Smooth muscle cell (in vitro differentiated cells): ENCODE data around the gene ALG11. TPM values are rescaled to one million over a fixed set of nuclear protein-coding genes. Genes with fewer than 3 reads are reported as not detected.

Experiments
- DNase-seq: peaks from one replicate; lab custom pipeline; 2025; ENCODE audit not compliant: unreplicated experiment; lab: John Stamatoyannopoulos, UW
- H2AFZ ChIP-seq: fragments of 200-600 bp; sonication (generic); 2 replicates; pipeline ENCODE4 v1.6.0; 2016; ENCODE audit warnings: antibody characterized with exemption, low read depth, mild to moderate bottlenecking
- H3F3A ChIP-seq: fragments of 200-600 bp; sonication (generic); 2 replicates; pipeline ENCODE4 v1.6.0; 2017; ENCODE audit warnings: antibody characterized with exemption, low read depth
- H3K27ac ChIP-seq: fragments of 200-600 bp; sonication (generic); 2 replicates; pipeline ENCODE4 v1.5.1; 2016; ENCODE audit warnings: low read depth, mild to moderate bottlenecking
- H3K27me3 ChIP-seq: fragments of 200-600 bp; sonication (generic); 2 replicates; pipeline ENCODE4 v1.6.1; 2016; ENCODE audit warnings: low read depth, mild to moderate bottlenecking
- H3K36me3 ChIP-seq: fragments of 200-600 bp; sonication (generic); 2 replicates; pipeline ENCODE4 v1.5.1; 2016; ENCODE audit warnings: low read depth
- H3K4me1 ChIP-seq: fragments of 200-600 bp; sonication (generic); 2 replicates; pipeline ENCODE4 v1.5.1; 2016; ENCODE audit warnings: low read depth
- H3K4me2 ChIP-seq: fragments of 200-600 bp; sonication (generic); 2 replicates; pipeline ENCODE4 v1.6.0; 2016; ENCODE audit warnings: mild to moderate bottlenecking
- H3K4me3 ChIP-seq: fragments of 200-600 bp; sonication (generic); 2 replicates; pipeline ENCODE4 v1.5.1; 2016; ENCODE audit warnings: mild to moderate bottlenecking
- H3K79me2 ChIP-seq: fragments of 200-600 bp; sonication (generic); 2 replicates; pipeline ENCODE4 v1.6.0; 2016; ENCODE audit warnings: low read depth, mild to moderate bottlenecking
- H3K9ac ChIP-seq: fragments of 200-600 bp; sonication (generic); 2 replicates; pipeline ENCODE4 v1.6.0; 2016; ENCODE audit warnings: low read depth
- H3K9me3 ChIP-seq: fragments of 200-600 bp; sonication (generic); replicated peaks from 2 replicates; pipeline ENCODE4 v1.5.1; 2016; ENCODE audit warnings: low read depth
- H4K20me1 ChIP-seq: fragments of 200-600 bp; sonication (generic); 2 replicates; pipeline ENCODE4 v1.6.0; 2016; ENCODE audit warnings: low read depth
- WGBS: methylation state at CpG from one replicate; pipeline ENCODE4 v1.1.7; 2016; ENCODE audit warnings: low lambda C conversion rate; 5-methylcytosine and 5-hydroxymethylcytosine counted together
- polyA plus RNA-seq: library from polyadenylated mRNA; unstranded; fragments of >200 nt; fragmentation: Nextera tagmentation; extraction: Ambion mirVana; gene quantifications from 2 replicates; pipeline ENCODE4 v1.2.1, GENCODE V29; 2016
- total RNA-seq: library from RNA; depleted of rRNA; stranded (reverse); fragments of >200 nt; gene quantifications from 2 replicates; pipeline ENCODE4 v1.2.3, GENCODE V29; 2014
- TF ChIP-seq, protein P1 (sequence below): fragments of 200-600 bp; sonication (generic); IDR thresholded peaks from 2 replicates; pipeline ENCODE4 v1.5.1; 2017; ENCODE audit warnings: borderline replicate concordance, mild to moderate bottlenecking, antibody characterized with exemption; ENCODE audit not compliant: insufficient read depth, poor library complexity, severe bottlenecking

Gene ALG11, protein sequence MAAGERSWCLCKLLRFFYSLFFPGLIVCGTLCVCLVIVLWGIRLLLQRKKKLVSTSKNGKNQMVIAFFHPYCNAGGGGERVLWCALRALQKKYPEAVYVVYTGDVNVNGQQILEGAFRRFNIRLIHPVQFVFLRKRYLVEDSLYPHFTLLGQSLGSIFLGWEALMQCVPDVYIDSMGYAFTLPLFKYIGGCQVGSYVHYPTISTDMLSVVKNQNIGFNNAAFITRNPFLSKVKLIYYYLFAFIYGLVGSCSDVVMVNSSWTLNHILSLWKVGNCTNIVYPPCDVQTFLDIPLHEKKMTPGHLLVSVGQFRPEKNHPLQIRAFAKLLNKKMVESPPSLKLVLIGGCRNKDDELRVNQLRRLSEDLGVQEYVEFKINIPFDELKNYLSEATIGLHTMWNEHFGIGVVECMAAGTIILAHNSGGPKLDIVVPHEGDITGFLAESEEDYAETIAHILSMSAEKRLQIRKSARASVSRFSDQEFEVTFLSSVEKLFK
- 28.4 and 61.3 TPM in 2 replicates for total RNA-seq
- polyA plus RNA-seq, result 26.8 and 34.7 TPM in 2 replicates

DNA sequence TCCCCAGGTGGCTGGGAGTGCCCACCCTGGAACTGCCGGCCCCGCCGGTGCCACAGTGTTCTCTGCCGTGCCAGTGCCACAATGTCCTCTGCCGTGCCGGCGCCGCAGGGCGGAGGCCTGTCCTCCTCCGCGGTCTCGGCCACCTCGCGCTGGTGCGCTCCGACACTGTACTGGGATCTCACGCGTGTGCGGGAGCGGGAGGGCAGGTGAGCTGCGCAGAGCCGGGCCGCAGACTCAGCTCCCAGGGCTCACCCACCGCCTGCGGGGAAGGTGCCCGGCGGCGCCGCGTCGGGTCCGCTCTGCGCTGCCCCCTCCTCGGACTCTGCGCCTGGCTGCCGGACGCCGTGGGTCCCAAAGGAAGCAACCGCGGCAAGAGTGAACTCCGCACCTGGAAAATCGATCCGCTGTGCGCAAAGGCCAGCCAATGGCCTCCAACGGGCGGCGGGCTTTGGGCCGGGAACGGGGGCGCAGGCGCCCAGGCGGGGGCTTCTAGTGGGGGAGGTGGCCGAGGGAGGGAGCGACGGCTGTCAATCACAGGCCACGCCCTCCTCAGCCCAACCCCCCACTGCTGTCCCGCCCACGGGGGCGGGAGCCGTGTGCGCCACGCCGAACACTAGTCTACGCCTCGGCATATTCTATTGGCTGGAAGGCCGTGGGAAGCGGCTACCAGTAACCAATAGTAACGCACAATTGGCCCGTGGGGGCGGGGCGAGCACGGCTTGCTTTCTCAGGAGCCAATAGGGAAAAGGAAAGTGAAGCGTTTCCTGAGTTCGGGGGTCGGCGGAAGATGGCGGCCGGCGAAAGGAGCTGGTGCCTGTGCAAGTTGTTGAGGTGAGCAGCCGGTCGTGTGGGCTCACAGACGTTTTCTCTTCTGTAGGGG is at the start of gene ALG11:
Gene ALG11 (plus strand): TSS at position 767 of the 880 bp plus-strand sequence. CDS start 21 bp downstream, at position 788.
- peak within 1 kb of the TSS; percentile 78 for H3K27ac ChIP-seq
- no peaks in the 10 kb centered on the region for H3K27me3 ChIP-seq
- H3F3A ChIP-seq, result no peaks in the 10 kb centered on the region
- peak within 1 kb of the TSS; percentile 99 for H3K4me2 ChIP-seq
- TF ChIP-seq, protein P1, sequence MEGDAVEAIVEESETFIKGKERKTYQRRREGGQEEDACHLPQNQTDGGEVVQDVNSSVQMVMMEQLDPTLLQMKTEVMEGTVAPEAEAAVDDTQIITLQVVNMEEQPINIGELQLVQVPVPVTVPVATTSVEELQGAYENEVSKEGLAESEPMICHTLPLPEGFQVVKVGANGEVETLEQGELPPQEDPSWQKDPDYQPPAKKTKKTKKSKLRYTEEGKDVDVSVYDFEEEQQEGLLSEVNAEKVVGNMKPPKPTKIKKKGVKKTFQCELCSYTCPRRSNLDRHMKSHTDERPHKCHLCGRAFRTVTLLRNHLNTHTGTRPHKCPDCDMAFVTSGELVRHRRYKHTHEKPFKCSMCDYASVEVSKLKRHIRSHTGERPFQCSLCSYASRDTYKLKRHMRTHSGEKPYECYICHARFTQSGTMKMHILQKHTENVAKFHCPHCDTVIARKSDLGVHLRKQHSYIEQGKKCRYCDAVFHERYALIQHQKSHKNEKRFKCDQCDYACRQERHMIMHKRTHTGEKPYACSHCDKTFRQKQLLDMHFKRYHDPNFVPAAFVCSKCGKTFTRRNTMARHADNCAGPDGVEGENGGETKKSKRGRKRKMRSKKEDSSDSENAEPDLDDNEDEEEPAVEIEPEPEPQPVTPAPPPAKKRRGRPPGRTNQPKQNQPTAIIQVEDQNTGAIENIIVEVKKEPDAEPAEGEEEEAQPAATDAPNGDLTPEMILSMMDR, result no peak
- peaks cover 97% of the 10 kb centered on the region for H3K79me2 ChIP-seq
- H3K9ac ChIP-seq, result peak within 1 kb of the TSS; percentile 92
- H2AFZ ChIP-seq, result peak within 1 kb of the TSS; percentile 93
- H4K20me1 ChIP-seq, result peaks cover 16% of the 10 kb centered on the region
- H3K9me3 ChIP-seq, result no peaks in the 10 kb centered on the region
- peak; percentile 98 for DNase-seq
- peaks cover 17% of the 10 kb centered on the region for H3K4me1 ChIP-seq
- no peaks in the 10 kb centered on the region for H3K36me3 ChIP-seq
- 1% methylated on average over 72 of the region's 82 CpGs for WGBS
- peak within 1 kb of the TSS; percentile 94 for H3K4me3 ChIP-seq

DNA sequence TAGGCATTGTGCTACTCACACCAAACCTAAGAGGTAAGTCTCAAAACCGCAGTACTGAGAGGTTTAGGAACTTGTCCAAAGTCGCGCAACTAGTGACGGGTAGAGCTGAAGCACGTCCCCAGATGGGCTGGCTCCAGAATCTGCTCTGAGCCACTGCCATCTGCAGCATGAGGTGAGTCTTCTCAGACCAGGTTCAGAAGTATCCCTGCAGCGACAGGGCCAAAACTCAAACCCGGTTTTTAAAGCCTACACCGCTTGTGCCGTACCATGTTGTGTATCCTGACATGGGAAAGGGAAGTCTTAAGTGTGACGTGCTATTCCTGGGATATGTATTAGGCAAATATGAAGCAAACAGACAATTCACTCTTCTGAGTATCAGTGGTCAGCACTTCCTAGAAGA is 46.0 kb upstream of the ALG11 start:
- peaks cover 4% of the 10 kb centered on the region for H3K79me2 ChIP-seq
- no peaks in the 10 kb centered on the region for H3K9me3 ChIP-seq
- H3K4me1 ChIP-seq, result no peaks in the 10 kb centered on the region
- H3K27me3 ChIP-seq, result no peaks in the 10 kb centered on the region
- TF ChIP-seq, protein P1, result no peak
- 91% methylated on average over 10 of the region's 10 CpGs for WGBS
- no peak overlapping the region for H3K27ac ChIP-seq
- no peak overlapping the region for H3K9ac ChIP-seq
- H3K4me3 ChIP-seq, result no peak overlapping the region
- H2AFZ ChIP-seq, result no peak overlapping the region
- H3K4me2 ChIP-seq, result no peak overlapping the region
- H3K36me3 ChIP-seq, result peaks cover 5% of the 10 kb centered on the region
- DNase-seq, result no peak
- peaks cover 8% of the 10 kb centered on the region for H4K20me1 ChIP-seq
- H3F3A ChIP-seq, result peaks cover 4% of the 10 kb centered on the region

DNA sequence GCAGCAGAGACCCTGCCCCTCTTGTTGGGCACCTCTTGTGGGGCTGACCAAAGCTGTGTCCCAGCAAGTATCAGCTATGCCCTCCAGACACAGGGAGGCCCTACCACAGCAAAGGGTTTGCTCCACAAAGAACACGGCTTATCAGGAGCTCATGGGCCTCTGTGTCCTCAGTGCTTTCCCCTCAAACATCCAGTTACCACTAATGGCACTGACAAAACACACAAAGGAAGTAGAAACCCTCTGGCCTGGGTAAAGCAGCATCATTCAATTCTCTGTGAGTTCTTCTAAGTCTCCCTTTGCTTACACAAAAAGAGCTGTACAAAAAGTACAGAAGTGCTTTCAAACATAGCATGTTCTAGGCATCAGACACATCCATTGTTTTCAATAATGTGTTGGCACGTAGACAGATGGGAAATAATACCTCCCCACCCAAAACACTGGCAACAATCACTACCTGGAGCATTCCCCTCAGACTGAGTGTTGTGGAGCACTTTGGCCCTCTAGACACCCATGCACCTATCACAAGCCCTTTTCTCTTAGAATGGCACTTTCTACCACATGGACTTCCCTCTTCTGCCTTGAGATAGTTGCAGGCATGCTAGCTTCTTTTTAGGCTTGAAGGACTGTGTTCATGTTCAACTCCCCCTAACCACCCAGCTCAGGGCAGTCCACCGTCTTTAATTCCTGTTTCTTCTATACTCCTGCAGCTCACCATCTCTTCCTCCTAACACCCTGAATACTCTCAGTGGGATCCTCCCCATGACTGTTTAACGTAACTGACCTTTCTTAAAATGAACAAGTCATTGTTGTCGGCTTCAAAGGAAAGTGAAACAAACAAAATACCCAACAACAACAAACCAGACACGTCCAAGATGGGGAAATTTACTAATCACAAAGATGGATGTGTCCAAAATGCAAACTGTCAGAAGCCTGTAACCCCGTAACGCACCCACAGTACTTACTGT is 44.4 kb upstream of the ALG11 start:
- Histone ChIP-seq H3K4me1 (no peaks in the 10 kb centered on the region), H3K4me3 (no peak overlapping the region), H3K27ac (no peak overlapping the region), H3K9ac (no peak overlapping the region), H2AFZ (no peak overlapping the region), H3K4me2 (no peak overlapping the region), H4K20me1 (peaks cover 12% of the 10 kb centered on the region), H3K9me3 (no peaks in the 10 kb centered on the region), H3K36me3 (peaks cover 5% of the 10 kb centered on the region), H3K27me3 (no peaks in the 10 kb centered on the region), H3F3A (peaks cover 4% of the 10 kb centered on the region), H3K79me2 (peaks cover 13% of the 10 kb centered on the region)
- WGBS, result 90% methylated on average over 8 of the region's 8 CpGs
- no peak for DNase-seq
- TF ChIP-seq, protein P1, result no peak
